Upper lobe of right lung (tissue), 1 donor: ENCODE measurements around the gene SLC30A4. TPM values are rescaled to one million over a fixed set of nuclear protein-coding genes. Genes with fewer than 3 reads are reported as not detected.

Experiments used
- ATAC-seq: fragments of 200-7000 bp; cut with Tn5 transposase; one replicate; pipeline ENCODE4 v1.9.1; 2020; ENCODE audit warnings: mild to moderate bottlenecking, moderate library complexity
- DNase-seq: peaks from one replicate; pipeline ENCODE4 v3.0.0-alpha.2; 2020
- H3K27ac ChIP-seq: fragments of 200-600 bp; one replicate; pipeline ENCODE4 v1.8.0; 2022
- H3K27me3 ChIP-seq: fragments of 200-600 bp; one replicate; pipeline ENCODE4 v1.8.0; 2022; ENCODE audit warnings: mild to moderate bottlenecking
- H3K36me3 ChIP-seq: fragments of 200-600 bp; one replicate; pipeline ENCODE4 v1.8.0; 2022
- H3K4me1 ChIP-seq: fragments of 200-600 bp; one replicate; pipeline ENCODE4 v1.8.0; 2022
- H3K4me3 ChIP-seq: fragments of 200-600 bp; one replicate; pipeline ENCODE4 v1.8.0; 2022; ENCODE audit warnings: mild to moderate bottlenecking
- H3K9me3 ChIP-seq: fragments of 200-600 bp; one replicate; pipeline ENCODE4 v1.8.0; 2022
- intact Hi-C: fragments of 100-400 bp; cut with DNase I; formaldehyde crosslinking; loops from one replicate; pipeline ENCODE4 v1.11.0; 2022
- total RNA-seq: library from RNA; stranded (reverse); fragmentation: NEBNext Ultra II Directional; extraction: Animal tissue kit (Norgen Biotek cat#: 25700); gene quantifications from one replicate; pipeline ENCODE4 v1.2.1, GENCODE V29; 2021
- TF ChIP-seq, protein P1 (sequence below): fragments of 200-600 bp; IDR thresholded peaks from one replicate; pipeline ENCODE4 v1.8.0; 2022; ENCODE audit warnings: antibody characterized with exemption
- donor health status: DM: no; HTN: yes; CAD: no; lungs with severe emphysema.

The SLC30A4 gene
- total RNA-seq, 1 donor from 2014 or later = 6.7 TPM

DNA sequence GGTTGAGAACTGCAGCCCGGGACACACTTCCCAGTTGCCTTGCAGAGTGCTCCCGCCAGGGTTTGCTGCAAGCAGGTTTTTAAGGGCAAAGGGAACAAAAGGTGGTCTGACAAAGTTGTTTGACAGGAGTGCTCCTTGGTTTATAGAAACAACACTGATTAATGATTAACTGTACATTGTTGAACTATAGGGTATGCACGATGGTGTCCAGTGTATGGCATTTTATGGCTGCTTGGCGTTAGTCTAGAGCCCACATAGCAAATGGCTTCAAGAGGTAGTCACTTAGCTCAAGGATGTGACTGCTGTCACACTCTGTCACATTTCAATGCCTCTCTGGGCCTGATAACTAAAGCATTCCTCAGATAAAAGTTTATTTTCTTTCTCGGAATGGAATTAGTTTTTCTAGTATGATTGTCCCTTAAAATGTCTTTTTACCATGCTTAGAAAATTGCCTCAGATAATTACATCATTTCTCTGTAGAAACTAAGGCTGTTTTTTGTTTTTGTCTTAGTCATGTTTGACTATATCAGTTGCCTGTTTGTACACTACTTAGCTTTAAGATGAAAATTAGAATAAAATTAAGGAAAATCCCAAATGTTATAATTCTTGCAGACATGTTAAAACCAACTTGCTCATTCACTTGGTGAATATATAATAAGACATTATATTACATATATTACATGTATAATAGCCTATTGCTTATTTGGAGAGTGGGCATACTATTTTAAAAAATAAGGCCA lies 82.9 kb downstream of the SLC30A4 start:
- ATAC-seq (no peak), DNase-seq (no peak)
- Histone ChIP-seq H3K36me3 (no peaks in the 10 kb centered on the region), H3K27ac (no peak overlapping the region), H3K9me3 (no peaks in the 10 kb centered on the region), H3K4me3 (no peak overlapping the region), H3K27me3 (no peaks in the 10 kb centered on the region), H3K4me1 (peaks cover 3% of the 10 kb centered on the region)
- intact Hi-C loops = no loop called here
- TF ChIP-seq, protein P1, sequence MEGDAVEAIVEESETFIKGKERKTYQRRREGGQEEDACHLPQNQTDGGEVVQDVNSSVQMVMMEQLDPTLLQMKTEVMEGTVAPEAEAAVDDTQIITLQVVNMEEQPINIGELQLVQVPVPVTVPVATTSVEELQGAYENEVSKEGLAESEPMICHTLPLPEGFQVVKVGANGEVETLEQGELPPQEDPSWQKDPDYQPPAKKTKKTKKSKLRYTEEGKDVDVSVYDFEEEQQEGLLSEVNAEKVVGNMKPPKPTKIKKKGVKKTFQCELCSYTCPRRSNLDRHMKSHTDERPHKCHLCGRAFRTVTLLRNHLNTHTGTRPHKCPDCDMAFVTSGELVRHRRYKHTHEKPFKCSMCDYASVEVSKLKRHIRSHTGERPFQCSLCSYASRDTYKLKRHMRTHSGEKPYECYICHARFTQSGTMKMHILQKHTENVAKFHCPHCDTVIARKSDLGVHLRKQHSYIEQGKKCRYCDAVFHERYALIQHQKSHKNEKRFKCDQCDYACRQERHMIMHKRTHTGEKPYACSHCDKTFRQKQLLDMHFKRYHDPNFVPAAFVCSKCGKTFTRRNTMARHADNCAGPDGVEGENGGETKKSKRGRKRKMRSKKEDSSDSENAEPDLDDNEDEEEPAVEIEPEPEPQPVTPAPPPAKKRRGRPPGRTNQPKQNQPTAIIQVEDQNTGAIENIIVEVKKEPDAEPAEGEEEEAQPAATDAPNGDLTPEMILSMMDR = no peak

DNA sequence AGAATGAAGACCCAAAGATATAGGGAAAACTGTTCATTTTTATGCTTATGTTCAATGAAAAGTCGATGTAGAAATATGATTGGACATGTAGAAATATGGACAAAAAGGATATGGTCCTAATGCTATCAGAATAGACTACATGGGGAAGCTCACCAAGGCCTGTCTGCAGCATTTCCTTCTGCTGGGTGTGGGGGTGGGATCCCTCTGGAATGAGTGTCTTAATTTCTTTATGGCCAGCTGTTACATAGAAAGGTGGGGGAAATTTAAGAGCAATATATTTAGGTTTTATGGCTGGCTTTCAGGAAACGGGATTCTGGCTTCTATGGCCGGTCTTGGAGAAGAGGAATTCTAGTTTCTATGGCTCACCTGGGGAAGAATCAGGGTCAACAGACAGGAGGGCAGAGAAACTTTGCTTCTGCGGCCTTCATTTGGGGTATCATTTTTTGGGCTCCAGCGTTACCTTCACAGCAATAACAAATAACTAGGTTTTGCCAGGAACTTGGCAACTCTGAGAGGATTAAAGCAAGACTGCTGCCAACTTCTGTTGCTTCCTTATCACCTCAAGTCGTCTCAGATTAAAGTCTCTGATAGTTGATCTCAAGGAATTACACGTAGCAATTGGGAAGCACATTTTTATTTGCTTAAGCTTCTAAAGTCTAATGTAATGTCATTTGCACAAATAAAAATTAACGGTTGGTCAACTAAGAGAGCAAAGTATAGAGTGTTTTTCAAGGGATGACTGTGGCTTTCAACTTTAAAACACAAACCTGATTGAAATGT lies 87.2 kb downstream of the SLC30A4 start:
- no peak for DNase-seq
- H3K4me3 ChIP-seq = no peak overlapping the region
- no peak overlapping the region for H3K27ac ChIP-seq
- H3K9me3 ChIP-seq = no peaks in the 10 kb centered on the region
- ATAC-seq = no peak
- H3K27me3 ChIP-seq = no peaks in the 10 kb centered on the region
- TF ChIP-seq, protein P1 = no peak
- H3K4me1 ChIP-seq = no peaks in the 10 kb centered on the region
- H3K36me3 ChIP-seq = no peaks in the 10 kb centered on the region
- intact Hi-C loops = no loop called here

DNA sequence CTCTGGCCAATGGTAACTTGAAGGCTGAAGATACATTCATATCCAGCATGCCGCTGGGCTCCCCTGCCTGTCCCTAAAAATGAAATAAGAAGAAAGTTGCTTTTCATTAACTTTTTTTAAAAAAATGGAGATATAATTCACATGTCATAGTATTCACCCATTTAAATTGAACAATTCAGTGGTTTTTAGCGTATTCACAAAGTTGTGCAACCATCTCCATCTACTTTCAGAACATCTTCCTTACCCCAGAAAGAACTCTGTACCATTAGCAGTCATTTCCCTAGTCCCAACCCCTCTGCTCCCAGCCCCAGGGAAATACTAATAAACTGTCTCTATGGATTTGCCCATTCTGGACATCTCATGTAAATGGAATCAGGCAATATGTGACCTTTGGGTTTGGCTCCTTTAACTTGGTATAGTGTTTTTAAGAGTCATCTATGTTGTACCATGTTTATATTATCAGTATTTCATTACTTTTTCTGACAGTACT lies 88.4 kb downstream of the SLC30A4 start:
- Histone ChIP-seq H3K4me1 (no peaks in the 10 kb centered on the region), H3K9me3 (no peaks in the 10 kb centered on the region), H3K27ac (no peak overlapping the region), H3K27me3 (no peaks in the 10 kb centered on the region), H3K36me3 (no peaks in the 10 kb centered on the region), H3K4me3 (no peak overlapping the region)
- TF ChIP-seq, protein P1 = no peak
- DNase-seq (no peak), ATAC-seq (no peak)
- intact Hi-C loops = no loop called here

DNA sequence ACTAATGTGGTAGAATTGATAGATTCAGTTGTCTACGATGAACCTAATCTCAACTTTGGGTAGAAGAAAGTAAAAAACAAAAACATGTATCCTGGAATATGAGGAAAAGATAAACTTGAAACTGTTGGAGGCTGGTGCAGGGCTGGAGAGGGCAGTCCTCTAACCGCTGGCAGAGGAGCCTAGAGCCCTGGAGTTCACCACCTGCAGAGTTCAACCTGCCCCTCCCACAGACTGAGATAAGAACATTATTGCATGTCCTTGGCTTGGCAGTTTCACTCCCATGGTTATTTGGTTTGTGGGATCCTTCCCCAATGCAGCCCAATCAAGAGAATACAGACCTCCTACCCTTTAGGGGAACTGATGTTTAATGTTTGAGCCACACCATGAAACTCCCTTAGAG lies 91.0 kb downstream of the SLC30A4 start:
- intact Hi-C loops = no loop called here
- H3K4me3 ChIP-seq = no peak overlapping the region
- H3K9me3 ChIP-seq = no peaks in the 10 kb centered on the region
- no peaks in the 10 kb centered on the region for H3K4me1 ChIP-seq
- DNase-seq = no peak
- TF ChIP-seq, protein P1 = no peak
- no peak for ATAC-seq
- H3K27ac ChIP-seq = no peak overlapping the region
- no peaks in the 10 kb centered on the region for H3K27me3 ChIP-seq
- no peaks in the 10 kb centered on the region for H3K36me3 ChIP-seq

DNA sequence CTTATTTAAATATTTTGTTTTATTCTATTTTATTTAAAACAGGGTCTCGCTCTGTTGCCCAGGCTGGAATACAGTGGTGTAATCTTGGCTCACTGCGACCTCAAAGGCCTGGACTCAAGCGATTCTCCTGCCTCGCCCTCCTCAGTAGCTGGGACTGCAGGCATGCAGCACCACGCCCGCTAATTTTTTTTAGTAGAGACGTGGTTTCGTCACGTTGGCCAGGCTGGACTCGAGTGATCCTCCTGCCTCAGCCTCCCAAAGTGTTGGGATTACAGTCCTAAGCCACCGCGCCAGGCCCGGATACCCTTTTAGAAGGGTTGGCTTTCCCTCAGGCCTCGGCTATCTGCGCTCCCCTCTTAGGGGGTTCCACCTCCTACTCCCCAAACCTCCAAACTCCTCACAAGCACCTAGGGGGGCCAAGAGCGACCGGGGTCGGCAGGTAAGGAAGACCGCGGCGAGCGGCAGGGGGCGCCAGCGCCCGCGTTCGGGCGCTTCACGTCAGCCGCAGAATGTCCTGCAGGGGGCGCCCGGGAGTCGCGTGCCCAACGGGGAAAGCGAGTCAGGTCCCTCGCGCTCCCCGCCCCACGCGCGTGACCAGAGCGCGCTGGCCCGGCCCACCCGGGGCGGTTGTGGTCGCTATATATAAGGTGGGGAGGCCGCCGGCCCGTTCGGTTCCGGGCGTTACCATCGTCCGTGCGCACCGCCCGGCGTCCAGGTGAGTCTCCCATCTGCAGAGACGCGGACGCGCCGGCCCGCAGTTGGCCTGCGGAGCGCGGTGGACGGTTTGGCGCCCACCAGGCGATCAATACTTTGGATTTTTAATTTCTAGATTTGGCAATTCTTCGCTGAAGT lies 92.4 kb downstream of the SLC30A4 start:
- peak overlapping the region; percentile 55 for H3K4me3 ChIP-seq
- H3K36me3 ChIP-seq = no peaks in the 10 kb centered on the region
- H3K27ac ChIP-seq = no peak overlapping the region
- ATAC-seq (peak; percentile 99), DNase-seq (peak; percentile 91)
- H3K27me3 ChIP-seq = no peaks in the 10 kb centered on the region
- intact Hi-C loops = no loop called here
- TF ChIP-seq, protein P1 = peak; percentile 98
- no peaks in the 10 kb centered on the region for H3K4me1 ChIP-seq
- no peaks in the 10 kb centered on the region for H3K9me3 ChIP-seq
